SK-N-SH (cell line): Measurements from ENCODE around the gene DMD.

Experiments
- EZH2phosphoT487 ChIP-seq: fragments of 200-600 bp; sonication (generic); IDR thresholded peaks from 2 replicates; pipeline ENCODE4 v1.6.1; 2017; ENCODE audit warnings: low read depth, mixed run types, mild to moderate bottlenecking, antibody characterized with exemption, moderate library complexity, borderline replicate concordance
- FOSL2 ChIP-seq: IDR thresholded peaks from 2 replicates; pipeline ENCODE4 v1.4.0; 2012; ENCODE audit warnings: low read depth, mild to moderate bottlenecking, moderate library complexity, borderline replicate concordance
- GABPA ChIP-seq: IDR thresholded peaks from 2 replicates; pipeline ENCODE4 v1.4.0; 2012; ENCODE audit warnings: low read depth, mild to moderate bottlenecking
- JUND ChIP-seq: IDR thresholded peaks from 2 replicates; pipeline ENCODE4 v1.4.0; 2012
- MEF2A ChIP-seq: IDR thresholded peaks from 2 replicates; pipeline ENCODE4 v1.4.0; 2012; ENCODE audit warnings: low read depth, borderline replicate concordance
- MXI1 ChIP-seq: IDR thresholded peaks from 2 replicates; pipeline ENCODE4 v1.6.1; 2012; ENCODE audit warnings: mild to moderate bottlenecking, low read depth, low read length, improper control_type of control experiment
- POLR2AphosphoS5 ChIP-seq: IDR thresholded peaks from 2 replicates; pipeline ENCODE4 v1.6.1; 2012; ENCODE audit warnings: low read depth, low read length
- RCOR1 ChIP-seq: fragments of 150-350 bp; IDR thresholded peaks from 2 replicates; pipeline ENCODE4 v1.6.1; 2017; ENCODE audit warnings: antibody characterized with exemption, low read length
- RXRA ChIP-seq: IDR thresholded peaks from 2 replicates; pipeline ENCODE4 v1.4.0; 2012; ENCODE audit warnings: low read depth, mild to moderate bottlenecking, borderline replicate concordance
- TAF1 ChIP-seq: IDR thresholded peaks from 2 replicates; pipeline ENCODE4 v1.6.1; 2012; ENCODE audit warnings: low read depth, mild to moderate bottlenecking, low read length, moderate library complexity, borderline replicate concordance
- YY1 ChIP-seq: IDR thresholded peaks from 2 replicates; pipeline ENCODE4 v1.4.0; 2012; ENCODE audit warnings: low read depth, mild to moderate bottlenecking
- TF ChIP-seq, protein P1 (sequence below): IDR thresholded peaks from 2 replicates; pipeline ENCODE4 v1.6.1; 2012; ENCODE audit warnings: mild to moderate bottlenecking, low read depth, low read length, moderate library complexity
- TF ChIP-seq, protein P2 (sequence below): fragments of 200-600 bp; sonication (generic); IDR thresholded peaks from 2 replicates; pipeline ENCODE4 v1.6.1; 2017; ENCODE audit warnings: antibody characterized with exemption, mild to moderate bottlenecking, moderate library complexity
- TF ChIP-seq, protein P3 (sequence below): IDR thresholded peaks from 2 replicates; pipeline ENCODE4; 2012

DNA sequence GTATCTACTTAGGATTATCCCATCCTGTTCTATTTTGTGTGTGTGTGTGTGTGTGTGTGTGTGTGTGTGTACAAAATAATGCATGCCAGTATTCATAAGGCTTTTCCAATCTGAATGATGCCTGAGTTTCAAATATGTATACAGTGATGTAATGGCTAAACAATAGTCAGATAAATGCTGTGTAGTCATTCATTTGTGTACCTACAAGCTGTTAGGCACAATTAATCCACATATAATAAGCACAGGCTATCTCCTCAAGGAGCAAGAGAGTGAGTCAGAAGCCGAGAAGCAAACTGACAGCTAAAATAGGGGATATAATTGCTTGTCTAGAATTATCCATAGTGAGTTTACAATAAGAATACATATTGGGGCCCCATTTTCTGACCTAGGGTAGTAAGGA, 15.7 kb downstream of the DMD start:
- TF ChIP-seq, protein P1, sequence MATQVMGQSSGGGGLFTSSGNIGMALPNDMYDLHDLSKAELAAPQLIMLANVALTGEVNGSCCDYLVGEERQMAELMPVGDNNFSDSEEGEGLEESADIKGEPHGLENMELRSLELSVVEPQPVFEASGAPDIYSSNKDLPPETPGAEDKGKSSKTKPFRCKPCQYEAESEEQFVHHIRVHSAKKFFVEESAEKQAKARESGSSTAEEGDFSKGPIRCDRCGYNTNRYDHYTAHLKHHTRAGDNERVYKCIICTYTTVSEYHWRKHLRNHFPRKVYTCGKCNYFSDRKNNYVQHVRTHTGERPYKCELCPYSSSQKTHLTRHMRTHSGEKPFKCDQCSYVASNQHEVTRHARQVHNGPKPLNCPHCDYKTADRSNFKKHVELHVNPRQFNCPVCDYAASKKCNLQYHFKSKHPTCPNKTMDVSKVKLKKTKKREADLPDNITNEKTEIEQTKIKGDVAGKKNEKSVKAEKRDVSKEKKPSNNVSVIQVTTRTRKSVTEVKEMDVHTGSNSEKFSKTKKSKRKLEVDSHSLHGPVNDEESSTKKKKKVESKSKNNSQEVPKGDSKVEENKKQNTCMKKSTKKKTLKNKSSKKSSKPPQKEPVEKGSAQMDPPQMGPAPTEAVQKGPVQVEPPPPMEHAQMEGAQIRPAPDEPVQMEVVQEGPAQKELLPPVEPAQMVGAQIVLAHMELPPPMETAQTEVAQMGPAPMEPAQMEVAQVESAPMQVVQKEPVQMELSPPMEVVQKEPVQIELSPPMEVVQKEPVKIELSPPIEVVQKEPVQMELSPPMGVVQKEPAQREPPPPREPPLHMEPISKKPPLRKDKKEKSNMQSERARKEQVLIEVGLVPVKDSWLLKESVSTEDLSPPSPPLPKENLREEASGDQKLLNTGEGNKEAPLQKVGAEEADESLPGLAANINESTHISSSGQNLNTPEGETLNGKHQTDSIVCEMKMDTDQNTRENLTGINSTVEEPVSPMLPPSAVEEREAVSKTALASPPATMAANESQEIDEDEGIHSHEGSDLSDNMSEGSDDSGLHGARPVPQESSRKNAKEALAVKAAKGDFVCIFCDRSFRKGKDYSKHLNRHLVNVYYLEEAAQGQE = no peak
- TF ChIP-seq JUND = no peak
- TF ChIP-seq RCOR1 = no peak
- TF ChIP-seq, protein P2, sequence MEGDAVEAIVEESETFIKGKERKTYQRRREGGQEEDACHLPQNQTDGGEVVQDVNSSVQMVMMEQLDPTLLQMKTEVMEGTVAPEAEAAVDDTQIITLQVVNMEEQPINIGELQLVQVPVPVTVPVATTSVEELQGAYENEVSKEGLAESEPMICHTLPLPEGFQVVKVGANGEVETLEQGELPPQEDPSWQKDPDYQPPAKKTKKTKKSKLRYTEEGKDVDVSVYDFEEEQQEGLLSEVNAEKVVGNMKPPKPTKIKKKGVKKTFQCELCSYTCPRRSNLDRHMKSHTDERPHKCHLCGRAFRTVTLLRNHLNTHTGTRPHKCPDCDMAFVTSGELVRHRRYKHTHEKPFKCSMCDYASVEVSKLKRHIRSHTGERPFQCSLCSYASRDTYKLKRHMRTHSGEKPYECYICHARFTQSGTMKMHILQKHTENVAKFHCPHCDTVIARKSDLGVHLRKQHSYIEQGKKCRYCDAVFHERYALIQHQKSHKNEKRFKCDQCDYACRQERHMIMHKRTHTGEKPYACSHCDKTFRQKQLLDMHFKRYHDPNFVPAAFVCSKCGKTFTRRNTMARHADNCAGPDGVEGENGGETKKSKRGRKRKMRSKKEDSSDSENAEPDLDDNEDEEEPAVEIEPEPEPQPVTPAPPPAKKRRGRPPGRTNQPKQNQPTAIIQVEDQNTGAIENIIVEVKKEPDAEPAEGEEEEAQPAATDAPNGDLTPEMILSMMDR = no peak
- TF ChIP-seq POLR2AphosphoS5 = no peak
- TF ChIP-seq, protein P3, sequence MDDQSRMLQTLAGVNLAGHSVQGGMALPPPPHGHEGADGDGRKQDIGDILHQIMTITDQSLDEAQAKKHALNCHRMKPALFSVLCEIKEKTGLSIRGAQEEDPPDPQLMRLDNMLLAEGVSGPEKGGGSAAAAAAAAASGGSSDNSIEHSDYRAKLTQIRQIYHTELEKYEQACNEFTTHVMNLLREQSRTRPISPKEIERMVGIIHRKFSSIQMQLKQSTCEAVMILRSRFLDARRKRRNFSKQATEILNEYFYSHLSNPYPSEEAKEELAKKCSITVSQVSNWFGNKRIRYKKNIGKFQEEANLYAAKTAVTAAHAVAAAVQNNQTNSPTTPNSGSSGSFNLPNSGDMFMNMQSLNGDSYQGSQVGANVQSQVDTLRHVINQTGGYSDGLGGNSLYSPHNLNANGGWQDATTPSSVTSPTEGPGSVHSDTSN = no peak
- no peak for TF ChIP-seq MEF2A
- TF ChIP-seq RXRA = no peak
- no peak for TF ChIP-seq YY1
- no peak for TF ChIP-seq FOSL2
- no peak for TF ChIP-seq GABPA
- no peak for TF ChIP-seq TAF1
- TF ChIP-seq EZH2phosphoT487 = no peak
- no peak for TF ChIP-seq MXI1
